GM12878 (cell line): ENCODE results near the gene CYP1A2. TPM values are rescaled to one million over a fixed set of nuclear protein-coding genes. Genes with fewer than 3 reads are reported as not detected.
A peak's percentile ranks its signal among the peaks of the same experiment; 100 is the strongest.

Experiments
- BCLAF1 ChIP-seq: fragments of 450-650 bp; IDR thresholded peaks from 2 replicates; pipeline ENCODE4 v1.6.1; 2017; ENCODE audit warnings: antibody characterized with exemption, mild to moderate bottlenecking, moderate library complexity
- BRCA1 ChIP-seq: IDR thresholded peaks from 2 replicates; pipeline ENCODE4 v1.6.1; 2011; ENCODE audit warnings: low read depth, low read length, improper control_type of control experiment
- CHD4 ChIP-seq: fragments of 200-600 bp; sonication (generic); IDR thresholded peaks from 2 replicates; pipeline ENCODE4 v1.6.1; 2016; ENCODE audit warnings: mild to moderate bottlenecking
- DPF2 ChIP-seq: fragments of 450-650 bp; IDR thresholded peaks from 2 replicates; pipeline ENCODE4 v1.6.1; 2017; ENCODE audit warnings: mild to moderate bottlenecking
- EP300 ChIP-seq, 2 experiments: fragments of 150-350 bp in 1 of 2; IDR thresholded peaks; 2 replicates each; pipeline ENCODE4 v1.6.1; 2011 to 2012; ENCODE audit warnings: low read depth in 2 of 2, low read length in 2 of 2, borderline replicate concordance in 1 of 2, improper control_type of control experiment in 1 of 2, inconsistent platforms in 1 of 2; ENCODE audit not compliant: control insufficient read depth in 1 of 2
- GATAD2B ChIP-seq: fragments of 450-650 bp; conservative IDR thresholded peaks from 2 replicates; pipeline ENCODE4 v1.6.1; 2017; ENCODE audit warnings: low read depth, mild to moderate bottlenecking, moderate library complexity
- JUNB ChIP-seq: IDR thresholded peaks from 2 replicates; pipeline ENCODE4 v1.6.1; 2016; ENCODE audit warnings: antibody characterized with exemption, mild to moderate bottlenecking
- MAX ChIP-seq: IDR thresholded peaks from 2 replicates; pipeline ENCODE4 v1.6.1; 2012; ENCODE audit warnings: low read depth, low read length, improper control_type of control experiment
- MEF2B ChIP-seq: fragments of 450-650 bp; IDR thresholded peaks from 2 replicates; pipeline ENCODE4 v1.6.1; 2018; ENCODE audit warnings: mild to moderate bottlenecking, moderate library complexity; ENCODE audit not compliant: partially characterized antibody, poor library complexity, severe bottlenecking
- MXI1 ChIP-seq: fragments of 150-350 bp; IDR thresholded peaks from 2 replicates; pipeline ENCODE4 v1.6.1; 2011; ENCODE audit warnings: low read depth, mild to moderate bottlenecking, inconsistent platforms, low read length, improper control_type of control experiment
- NFYA ChIP-seq: IDR thresholded peaks from 2 replicates; pipeline ENCODE4 v1.6.1; 2011; ENCODE audit warnings: low read depth, mild to moderate bottlenecking, low read length, improper control_type of control experiment, borderline replicate concordance
- NFYB ChIP-seq: IDR thresholded peaks from 2 replicates; pipeline ENCODE4 v1.6.1; 2011; ENCODE audit warnings: low read depth, mild to moderate bottlenecking, low read length, improper control_type of control experiment, moderate library complexity; ENCODE audit not compliant: insufficient read depth
- POLR2AphosphoS5 ChIP-seq: IDR thresholded peaks from 2 replicates; pipeline ENCODE4 v1.6.1; 2011; ENCODE audit warnings: mild to moderate bottlenecking, low read length, inconsistent platforms
- SMAD1 ChIP-seq: fragments of 450-650 bp; IDR thresholded peaks from 2 replicates; pipeline ENCODE4 v1.6.1; 2018; ENCODE audit warnings: mild to moderate bottlenecking, low read depth; ENCODE audit not compliant: partially characterized antibody
- SMC3 ChIP-seq: IDR thresholded peaks from 2 replicates; pipeline ENCODE4 v1.6.1; 2011; ENCODE audit warnings: low read length, improper control_type of control experiment, borderline replicate concordance
- SREBF2 ChIP-seq: IDR thresholded peaks from 2 replicates; pipeline ENCODE4 v1.6.1; 2012; ENCODE audit warnings: mild to moderate bottlenecking, low read length
- SUPT20H ChIP-seq: IDR thresholded peaks from 2 replicates; pipeline ENCODE4 v1.6.1; 2011; ENCODE audit warnings: low read depth, mild to moderate bottlenecking, low read length, moderate library complexity, borderline replicate concordance; ENCODE audit not compliant: control insufficient read depth
- TAF1 ChIP-seq: IDR thresholded peaks from 2 replicates; pipeline ENCODE4 v1.6.1; 2011; ENCODE audit warnings: mild to moderate bottlenecking, low read depth, low read length, borderline replicate concordance
- YY1 ChIP-seq: IDR thresholded peaks from 2 replicates; pipeline ENCODE4 v1.6.1; 2011; ENCODE audit warnings: low read depth, mild to moderate bottlenecking, low read length
- ZBTB4 ChIP-seq: fragments of 450-650 bp; formaldehyde crosslinking; IDR thresholded peaks from 2 replicates; pipeline ENCODE4 v1.4.0; 2022; ENCODE audit warnings: mild to moderate bottlenecking, moderate library complexity
- ZNF24 ChIP-seq: fragments of 450-650 bp; IDR thresholded peaks from 2 replicates; pipeline ENCODE4 v1.6.1; 2017; ENCODE audit warnings: antibody characterized with exemption, mild to moderate bottlenecking
- ZNF274 ChIP-seq: IDR thresholded peaks from one replicate; pipeline ENCODE4 v1.8.0; 2011; ENCODE audit not compliant: insufficient read length, insufficient read depth
- ZZZ3 ChIP-seq: IDR thresholded peaks from 2 replicates; pipeline ENCODE4 v1.6.1; 2011; ENCODE audit warnings: low read depth; ENCODE audit not compliant: control insufficient read depth, insufficient read length
- polyA plus RNA-seq, 11 experiments: library from polyadenylated mRNA; depleted of rRNA in 4 of 11; unstranded in 6 of 11; stranded (reverse) in 5 of 11; fragments of >200 nt; fragmentation: Nextera tagmentation in 4 of 11; fragmentation: Illumina TruSeq in 1 of 11; extraction: Ambion mirVana in 4 of 11; extraction: Trizol in 1 of 11; gene quantifications; 1 replicate in 1 of 11; 2 replicates in 10 of 11; pipeline versions ENCODE4 v1.2.1 to v1.2.3, GENCODE V29; 2011 to 2016; ENCODE audit warnings: inconsistent platforms in 2 of 11, missing spikeins in 2 of 11, low read depth in 1 of 11
- total RNA-seq, 4 experiments: library from RNA; depleted of rRNA in 3 of 4; stranded (reverse); fragments of >200 nt in 3 of 4; fragmentation: Illumina TruSeq in 1 of 4; extraction: Trizol in 1 of 4; gene quantifications; 2 replicates each; pipeline versions ENCODE4 v1.2.1 to v1.2.3, GENCODE V29; 2013 to 2021

CYP1A2 gene
- total and polyA plus RNA-seq, 10 of the 15 experiments (the other 5 are each of a cell fraction or from before 2014, with no cell fraction given), result 0.03 to 0.09 (median 0.05) TPM; not detected in 7

- TF ChIP-seq SUPT20H (no peak), BRCA1 (no peak), ZNF274 (no peak), MEF2B (peak; percentile 79), JUNB (no peak), NFYB (no peak), SMC3 (peak; percentile 12; the same call in 1 of the 2 replicates), MAX (no peak), ZBTB4 (CRISPR knock-in tag) (no peak), ZZZ3 (no peak), MXI1 (peak; percentile 78), TAF1 (peak; percentile 50; the same call in 1 of the 2 replicates), ZNF24 (peak; percentile 99), NFYA (no peak), YY1 (peak; percentile 38), CHD4 (0 out of 2 replicates have a peak, but pooled peaks have one; percentile 54), DPF2 (peak; percentile 72; the same call in 1 of the 2 replicates), POLR2AphosphoS5 (no peak; the same call in 1 of the 2 replicates), SREBF2 (no peak), GATAD2B (peak; percentile 81), EP300 (IDR thresholded peaks at IDR 0.05; ENCODE audit: borderline replicate concordance in 1 of 2, control insufficient read depth in 1 of 2, low read depth in 2 of 2, low read length in 2 of 2) (peak in 1 of 2 experiments; percentile 6; a peak in 1 of 4 replicates), SMAD1 (no peak), BCLAF1 (no peak)
Measured at GRCh38 chr15:74781431-74782258, 33.0 kb downstream of the CYP1A2 start, which contains the start of gene CSK (continued).
